ENCODE measurements around the gene TRIM3. TPM values are rescaled to one million over a fixed set of nuclear protein-coding genes. Genes with fewer than 3 reads are reported as not detected.

Gene TRIM3
- total RNA-seq, 5 donors from 2014 or later (not counting 1 experiment from before 2014, with no cell fraction given), result 16.9 to 29.8 (median 24.1) TPM

DNA sequence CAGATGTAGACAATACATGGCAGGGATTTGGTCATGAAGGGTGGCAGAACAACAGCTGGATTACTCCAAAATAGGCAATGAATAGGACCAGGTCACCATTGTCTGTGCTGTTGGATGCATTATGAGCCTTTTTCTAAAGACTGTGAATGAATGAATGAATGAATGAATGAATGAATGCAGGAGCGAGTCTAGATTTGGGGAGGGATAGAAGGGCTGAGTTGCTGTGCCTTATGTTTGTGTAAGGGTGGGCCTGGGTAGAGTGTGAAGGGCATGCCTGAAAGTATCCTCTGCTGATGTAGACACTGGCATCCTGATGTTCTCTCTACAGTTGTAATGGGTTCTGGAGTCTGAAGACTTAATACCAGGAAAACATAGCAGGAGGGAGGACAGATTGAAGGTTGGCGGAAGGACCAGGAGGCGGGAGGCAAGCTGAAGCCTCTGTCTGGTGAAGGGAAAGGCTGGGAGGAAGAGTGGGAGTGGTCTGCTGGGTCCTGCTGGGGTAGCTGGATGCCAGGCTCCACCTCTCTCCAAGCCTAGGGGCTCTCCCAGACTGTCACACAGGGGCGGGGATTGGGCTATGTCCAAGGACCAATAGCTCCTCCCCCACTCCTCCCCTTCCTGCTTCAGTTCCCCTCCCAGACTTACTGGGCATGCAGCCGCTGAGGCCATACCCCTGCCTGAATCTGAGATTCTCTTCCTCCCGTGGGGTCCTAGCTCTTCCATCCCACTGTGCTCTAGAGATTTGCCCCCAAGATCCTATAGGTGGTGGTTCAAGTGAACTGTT lies 4.8 kb downstream of the TRIM3 start:
- no peak overlapping the region for H3K4me3 Mint-ChIP-seq
- WGBS (ENCODE audit: insufficient coverage), result no CpG with 5 or more reads among the region's 6 CpGs
- no peaks in the 10 kb centered on the region for H3K9me3 Mint-ChIP-seq
- ChIA-PET CTCF (interaction anchor here in 1 of 2 donors (2.2 kb wide), 1 partner anchor 90 kb away, joined by 10 read pairs; no protein-coding TSS in a partner anchor), POLR2A (no interaction called here)
- H3K4me3 ChIP-seq (ENCODE audit: control insufficient read depth in 1 of 2, extremely low read depth in 1 of 2, low read length in 1 of 2), result no peak overlapping the region
- H3K27me3 ChIP-seq (replicated peaks in 1 of 2; ENCODE audit: control insufficient read depth in 2 of 2, extremely low read depth in 1 of 2, insufficient read depth in 2 of 2, low read length in 1 of 2), result peaks cover 0 to 3% of the 10 kb centered on the region in 2 experiments
- H3K9me3 ChIP-seq, result no peaks in the 10 kb centered on the region
- H3K4me1 ChIP-seq (ENCODE audit: control insufficient read depth in 1 of 2, extremely low read depth in 1 of 2, insufficient read depth in 2 of 2, low read length in 2 of 2), result peaks cover 7 to 12% of the 10 kb centered on the region in 2 experiments
- peaks cover 0 to 8% of the 10 kb centered on the region in 2 donors for H3K36me3 ChIP-seq (ENCODE audit: control insufficient read depth in 2 of 2, extremely low read depth in 1 of 2, insufficient read depth in 1 of 2, low read length in 1 of 2)
- peak in 1 of 35 experiments; percentile 20 for DNase-seq
- no peak for ATAC-seq (replicated peaks in 1 of 4)
- no peaks in the 10 kb centered on the region for H3K27me3 Mint-ChIP-seq
- H3K4me1 Mint-ChIP-seq, result peaks cover 15 to 22% (median 17%) of the 10 kb centered on the region in 3 donors
- no peak overlapping the region for H3K27ac ChIP-seq (ENCODE audit: low read length)
- peaks cover 20% of the 10 kb centered on the region for H3K36me3 Mint-ChIP-seq
- no peak overlapping the region for H3K27ac Mint-ChIP-seq

- POLR2A ChIA-PET, result interaction anchor here in 1 of 2 donors (0.5 kb wide), 1 partner anchor 150 kb away, joined by 5 read pairs; no protein-coding TSS in a partner anchor
- no peak overlapping the region for H3K4me3 ChIP-seq (ENCODE audit: control insufficient read depth in 1 of 2, extremely low read depth in 1 of 2, low read length in 1 of 2)
- WGBS (ENCODE audit: insufficient coverage), result 20% methylated on average over 1 of the region's 1 CpG
- H3K9me3 Mint-ChIP-seq, result no peaks in the 10 kb centered on the region
- no peak overlapping the region for H3K4me3 Mint-ChIP-seq
- no peaks in the 10 kb centered on the region for H3K27me3 Mint-ChIP-seq
- no peaks in the 10 kb centered on the region for H3K9me3 ChIP-seq
- H3K4me1 ChIP-seq (ENCODE audit: control insufficient read depth in 1 of 2, extremely low read depth in 1 of 2, insufficient read depth in 2 of 2, low read length in 2 of 2), result no peaks in the 10 kb centered on the region
- DNase-seq (no peak), ATAC-seq (replicated peaks in 1 of 4) (no peak)
- peaks cover 9 to 27% of the 10 kb centered on the region in 2 donors for H3K36me3 ChIP-seq (ENCODE audit: control insufficient read depth in 2 of 2, extremely low read depth in 1 of 2, insufficient read depth in 1 of 2, low read length in 1 of 2)
- CTCF ChIA-PET, result no interaction called here
- peaks cover 37% of the 10 kb centered on the region for H3K36me3 Mint-ChIP-seq
- no peak overlapping the region for H3K27ac ChIP-seq (ENCODE audit: low read length)
- H3K4me1 Mint-ChIP-seq, result no peaks in the 10 kb centered on the region
- no peak overlapping the region for H3K27ac Mint-ChIP-seq
- no peaks in the 10 kb centered on the region for H3K27me3 ChIP-seq (replicated peaks in 1 of 2; ENCODE audit: control insufficient read depth in 2 of 2, extremely low read depth in 1 of 2, insufficient read depth in 2 of 2, low read length in 1 of 2)
Observed at GRCh38 chr11:6459099-6459450, 14.7 kb downstream of the TRIM3 start.

DNA sequence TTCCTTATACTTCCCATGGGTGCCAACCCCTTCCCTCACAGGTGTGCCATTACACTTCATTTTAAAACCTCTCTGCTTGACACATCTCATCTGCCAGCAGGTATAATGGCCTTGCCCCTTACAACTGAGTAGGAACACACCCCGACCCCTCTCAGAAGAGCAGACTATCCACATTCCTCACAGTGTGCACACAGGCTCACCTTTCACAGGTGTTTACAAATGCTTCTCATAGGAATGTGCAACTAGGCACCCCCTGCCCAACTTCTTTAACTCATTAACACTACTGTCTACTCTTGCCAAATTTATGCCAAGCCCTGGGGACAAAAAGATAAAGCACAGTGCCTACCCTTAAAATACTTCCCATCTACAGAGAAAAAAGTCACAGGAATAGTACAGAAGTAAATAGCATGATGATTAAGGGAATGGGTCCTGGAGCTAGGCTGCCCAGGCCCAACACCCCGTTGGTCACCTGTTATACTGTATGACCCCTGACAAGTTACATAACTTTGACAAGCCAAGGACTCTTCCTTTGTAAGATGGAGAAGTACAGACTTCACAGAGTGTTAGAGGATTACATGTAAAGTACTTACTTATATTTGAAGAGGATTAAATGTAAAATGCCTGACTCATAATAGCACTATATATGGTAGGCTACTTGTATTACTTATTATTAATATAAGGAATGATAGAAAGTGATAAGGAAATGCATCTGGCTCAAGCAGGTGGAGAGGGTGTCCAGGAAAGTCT lies 15.2 kb downstream of the TRIM3 start:
- WGBS (ENCODE audit: insufficient coverage), result 55% methylated on average over 1 of the region's 2 CpGs
- Histone ChIP-seq H3K27me3 (replicated peaks in 1 of 2; ENCODE audit: control insufficient read depth in 2 of 2, extremely low read depth in 1 of 2, insufficient read depth in 2 of 2, low read length in 1 of 2) (no peaks in the 10 kb centered on the region), H3K27ac (ENCODE audit: low read length) (no peak overlapping the region), H3K36me3 (ENCODE audit: control insufficient read depth in 2 of 2, extremely low read depth in 1 of 2, insufficient read depth in 1 of 2, low read length in 1 of 2) (peaks cover 9 to 27% of the 10 kb centered on the region in 2 donors), H3K9me3 (no peaks in the 10 kb centered on the region), H3K4me3 (ENCODE audit: control insufficient read depth in 1 of 2, extremely low read depth in 1 of 2, low read length in 1 of 2) (no peak overlapping the region), H3K4me1 (ENCODE audit: control insufficient read depth in 1 of 2, extremely low read depth in 1 of 2, insufficient read depth in 2 of 2, low read length in 2 of 2) (no peaks in the 10 kb centered on the region)
- no peak for DNase-seq
- H3K27me3 Mint-ChIP-seq, result no peaks in the 10 kb centered on the region
- H3K27ac Mint-ChIP-seq, result no peak overlapping the region
- H3K9me3 Mint-ChIP-seq, result no peaks in the 10 kb centered on the region
- no peaks in the 10 kb centered on the region for H3K4me1 Mint-ChIP-seq
- no peak for ATAC-seq (replicated peaks in 1 of 4)
- CTCF ChIA-PET, result no interaction called here
- POLR2A ChIA-PET, result interaction anchor here in 1 of 2 donors (0.5 kb wide), 1 partner anchor 150 kb away, joined by 5 read pairs; no protein-coding TSS in a partner anchor
- H3K4me3 Mint-ChIP-seq, result no peak overlapping the region
- peaks cover 35% of the 10 kb centered on the region for H3K36me3 Mint-ChIP-seq

DNA sequence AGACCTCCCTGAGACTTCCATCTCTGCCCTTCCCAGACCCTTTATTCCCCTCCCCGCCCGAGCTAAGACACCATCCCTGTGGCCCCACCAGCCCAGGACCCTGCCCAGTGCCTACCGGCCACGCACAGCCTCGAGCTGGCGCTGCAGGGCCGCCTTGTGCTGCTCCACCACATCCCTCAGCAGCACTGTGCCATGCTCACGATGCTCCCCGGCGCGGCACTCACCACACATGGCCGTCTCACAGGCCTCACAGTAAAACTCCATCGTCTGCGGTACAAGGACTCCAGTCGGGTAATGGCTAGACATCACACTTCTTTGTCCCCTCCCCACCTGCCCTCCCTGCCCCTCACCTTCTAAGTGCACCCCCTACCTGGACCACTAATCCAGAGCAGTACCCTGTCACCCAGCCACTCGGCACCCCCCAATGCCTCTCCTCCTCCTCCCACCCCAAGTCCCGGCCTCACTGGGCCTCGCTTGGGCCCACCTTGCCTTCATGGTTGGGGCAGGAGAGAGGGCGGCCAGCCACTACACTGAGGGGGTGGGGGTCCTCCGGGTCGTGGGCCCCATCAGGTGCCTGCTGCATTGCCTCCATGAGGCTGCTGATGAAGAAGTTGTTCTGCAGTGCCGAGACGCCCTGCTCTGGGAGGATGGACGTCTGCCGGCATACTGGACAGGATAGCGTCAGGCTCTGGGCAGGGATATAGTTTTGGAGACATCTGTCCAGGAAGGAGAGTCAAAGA lies 16.0 kb downstream of the TRIM3 start:
- no peaks in the 10 kb centered on the region for H3K4me1 ChIP-seq (ENCODE audit: control insufficient read depth in 1 of 2, extremely low read depth in 1 of 2, insufficient read depth in 2 of 2, low read length in 2 of 2)
- no peak for ATAC-seq (replicated peaks in 1 of 4)
- H3K4me3 Mint-ChIP-seq, result no peak overlapping the region
- peaks cover 9 to 32% of the 10 kb centered on the region in 2 donors for H3K36me3 ChIP-seq (ENCODE audit: control insufficient read depth in 2 of 2, extremely low read depth in 1 of 2, insufficient read depth in 1 of 2, low read length in 1 of 2)
- POLR2A ChIA-PET, result no interaction called here
- H3K27me3 ChIP-seq (replicated peaks in 1 of 2; ENCODE audit: control insufficient read depth in 2 of 2, extremely low read depth in 1 of 2, insufficient read depth in 2 of 2, low read length in 1 of 2), result no peaks in the 10 kb centered on the region
- H3K9me3 ChIP-seq, result no peaks in the 10 kb centered on the region
- H3K27ac Mint-ChIP-seq, result no peak overlapping the region
- H3K4me3 ChIP-seq (ENCODE audit: control insufficient read depth in 1 of 2, extremely low read depth in 1 of 2, low read length in 1 of 2), result no peak overlapping the region
- CTCF ChIA-PET, result no interaction called here
- H3K27ac ChIP-seq (ENCODE audit: low read length), result no peak overlapping the region
- no peak for DNase-seq
- H3K27me3 Mint-ChIP-seq, result no peaks in the 10 kb centered on the region
- H3K9me3 Mint-ChIP-seq, result no peaks in the 10 kb centered on the region
- H3K4me1 Mint-ChIP-seq, result no peaks in the 10 kb centered on the region
- H3K36me3 Mint-ChIP-seq, result peaks cover 36% of the 10 kb centered on the region
- 96% methylated on average over 19 of the region's 26 CpGs for WGBS (ENCODE audit: insufficient coverage)

GRCh38 chr11:6456361-6457073 lies 17.2 kb downstream of the TRIM3 start:
- peaks cover 9 to 37% of the 10 kb centered on the region in 2 donors for H3K36me3 ChIP-seq (ENCODE audit: control insufficient read depth in 2 of 2, extremely low read depth in 1 of 2, insufficient read depth in 1 of 2, low read length in 1 of 2)
- H3K9me3 Mint-ChIP-seq, result no peaks in the 10 kb centered on the region
- no peak for ATAC-seq (replicated peaks in 1 of 4)
- no peaks in the 10 kb centered on the region for H3K27me3 Mint-ChIP-seq
- no peaks in the 10 kb centered on the region for H3K27me3 ChIP-seq (replicated peaks in 1 of 2; ENCODE audit: control insufficient read depth in 2 of 2, extremely low read depth in 1 of 2, insufficient read depth in 2 of 2, low read length in 1 of 2)
- peaks cover 35% of the 10 kb centered on the region for H3K36me3 Mint-ChIP-seq
- POLR2A ChIA-PET, result interaction anchor here in 1 of 2 donors (0.6 kb wide), 1 partner anchor 25 kb away, joined by 3 read pairs; the partner anchor contains the start of genes ARFIP2 and TIMM10B
- H3K4me3 ChIP-seq (ENCODE audit: control insufficient read depth in 1 of 2, extremely low read depth in 1 of 2, low read length in 1 of 2), result no peak overlapping the region
- no peaks in the 10 kb centered on the region for H3K4me1 ChIP-seq (ENCODE audit: control insufficient read depth in 1 of 2, extremely low read depth in 1 of 2, insufficient read depth in 2 of 2, low read length in 2 of 2)
- no peak overlapping the region for H3K27ac Mint-ChIP-seq
- WGBS (ENCODE audit: insufficient coverage), result 95% methylated on average over 55 of the region's 56 CpGs
- CTCF ChIA-PET, result interaction anchor here in 1 of 2 donors (1.8 kb wide), 1 partner anchor 13 kb away, joined by 7 read pairs; no protein-coding TSS in a partner anchor
- H3K9me3 ChIP-seq, result no peaks in the 10 kb centered on the region
- H3K4me3 Mint-ChIP-seq, result no peak overlapping the region
- no peak overlapping the region for H3K27ac ChIP-seq (ENCODE audit: low read length)
- DNase-seq, result no peak
- H3K4me1 Mint-ChIP-seq, result no peaks in the 10 kb centered on the region
